ENCODE results near the gene DAPK2. TPM values are rescaled to one million over a fixed set of nuclear protein-coding genes. Genes with fewer than 3 reads are reported as not detected.

Gene DAPK2
- total and polyA plus RNA-seq, 2 of the 13 experiments (the other 11 are each of a cell fraction or from before 2014, with no cell fraction given), result 0.33 to 0.63 TPM

DNA sequence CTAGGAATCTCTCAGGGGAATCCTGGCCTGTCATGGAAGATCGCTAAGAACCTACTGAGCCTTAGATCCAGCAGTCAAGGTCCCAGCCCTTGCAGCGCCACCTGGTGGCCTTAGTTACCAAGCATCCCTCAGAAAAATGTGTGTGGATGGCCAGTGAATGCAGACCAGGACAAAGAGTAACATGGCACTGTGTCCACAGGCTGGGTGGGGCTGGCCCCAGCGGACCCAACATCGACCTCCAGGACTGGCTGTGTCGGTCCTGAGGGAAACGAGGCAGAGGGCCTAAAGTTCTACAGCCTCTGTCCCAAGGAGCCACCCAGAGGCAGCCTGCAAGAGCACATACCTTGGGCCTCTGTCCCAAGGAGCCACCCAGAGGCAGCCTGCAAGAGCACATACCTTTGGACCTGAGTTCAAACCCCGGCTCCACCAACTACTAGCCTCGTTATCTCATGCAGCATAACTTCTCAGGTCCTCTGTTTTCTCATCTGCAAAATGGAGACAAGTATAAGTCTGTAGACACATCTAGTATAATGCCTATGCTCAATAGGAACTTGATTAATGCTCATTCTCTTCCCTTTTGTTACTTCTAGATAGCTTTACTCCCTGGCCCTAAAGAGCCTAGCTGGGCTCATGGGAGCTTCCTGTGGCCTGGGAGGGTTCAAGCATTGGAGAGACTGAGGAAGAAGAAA is 155.1 kb downstream of the DAPK2 start (continued):
- TF ChIP-seq NR1H2 (CRISPR knock-in tag; IDR thresholded peaks at IDR 0.05; ENCODE audit: borderline replicate concordance, low read depth), result no peak
- no peak for TF ChIP-seq ZFP62 (CRISPR knock-in tag; IDR thresholded peaks at IDR 0.05)
- TF ChIP-seq, protein P1, sequence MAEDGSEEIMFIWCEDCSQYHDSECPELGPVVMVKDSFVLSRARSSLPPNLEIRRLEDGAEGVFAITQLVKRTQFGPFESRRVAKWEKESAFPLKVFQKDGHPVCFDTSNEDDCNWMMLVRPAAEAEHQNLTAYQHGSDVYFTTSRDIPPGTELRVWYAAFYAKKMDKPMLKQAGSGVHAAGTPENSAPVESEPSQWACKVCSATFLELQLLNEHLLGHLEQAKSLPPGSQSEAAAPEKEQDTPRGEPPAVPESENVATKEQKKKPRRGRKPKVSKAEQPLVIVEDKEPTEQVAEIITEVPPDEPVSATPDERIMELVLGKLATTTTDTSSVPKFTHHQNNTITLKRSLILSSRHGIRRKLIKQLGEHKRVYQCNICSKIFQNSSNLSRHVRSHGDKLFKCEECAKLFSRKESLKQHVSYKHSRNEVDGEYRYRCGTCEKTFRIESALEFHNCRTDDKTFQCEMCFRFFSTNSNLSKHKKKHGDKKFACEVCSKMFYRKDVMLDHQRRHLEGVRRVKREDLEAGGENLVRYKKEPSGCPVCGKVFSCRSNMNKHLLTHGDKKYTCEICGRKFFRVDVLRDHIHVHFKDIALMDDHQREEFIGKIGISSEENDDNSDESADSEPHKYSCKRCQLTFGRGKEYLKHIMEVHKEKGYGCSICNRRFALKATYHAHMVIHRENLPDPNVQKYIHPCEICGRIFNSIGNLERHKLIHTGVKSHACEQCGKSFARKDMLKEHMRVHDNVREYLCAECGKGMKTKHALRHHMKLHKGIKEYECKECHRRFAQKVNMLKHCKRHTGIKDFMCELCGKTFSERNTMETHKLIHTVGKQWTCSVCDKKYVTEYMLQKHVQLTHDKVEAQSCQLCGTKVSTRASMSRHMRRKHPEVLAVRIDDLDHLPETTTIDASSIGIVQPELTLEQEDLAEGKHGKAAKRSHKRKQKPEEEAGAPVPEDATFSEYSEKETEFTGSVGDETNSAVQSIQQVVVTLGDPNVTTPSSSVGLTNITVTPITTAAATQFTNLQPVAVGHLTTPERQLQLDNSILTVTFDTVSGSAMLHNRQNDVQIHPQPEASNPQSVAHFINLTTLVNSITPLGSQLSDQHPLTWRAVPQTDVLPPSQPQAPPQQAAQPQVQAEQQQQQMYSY (CRISPR knock-in tag; IDR thresholded peaks at IDR 0.05), result no peak
- TF ChIP-seq, protein P2, sequence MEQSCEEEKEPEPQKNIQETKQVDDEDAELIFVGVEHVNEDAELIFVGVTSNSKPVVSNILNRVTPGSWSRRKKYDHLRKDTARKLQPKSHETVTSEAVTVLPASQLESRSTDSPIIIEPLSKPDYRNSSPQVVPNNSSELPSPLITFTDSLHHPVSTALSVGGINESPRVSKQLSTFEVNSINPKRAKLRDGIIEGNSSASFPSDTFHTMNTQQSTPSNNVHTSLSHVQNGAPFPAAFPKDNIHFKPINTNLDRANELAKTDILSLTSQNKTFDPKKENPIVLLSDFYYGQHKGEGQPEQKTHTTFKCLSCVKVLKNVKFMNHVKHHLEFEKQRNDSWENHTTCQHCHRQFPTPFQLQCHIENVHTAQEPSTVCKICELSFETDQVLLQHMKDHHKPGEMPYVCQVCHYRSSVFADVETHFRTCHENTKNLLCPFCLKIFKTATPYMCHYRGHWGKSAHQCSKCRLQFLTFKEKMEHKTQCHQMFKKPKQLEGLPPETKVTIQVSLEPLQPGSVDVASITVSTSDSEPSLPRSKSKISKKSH (CRISPR knock-in tag; IDR thresholded peaks at IDR 0.05; ENCODE audit: borderline replicate concordance), result no peak
- no peak for TF ChIP-seq HMG20B (CRISPR knock-in tag; conservative IDR thresholded peaks at IDR 0.05)
- no peak for TF ChIP-seq ZBTB3 (CRISPR knock-in tag; IDR thresholded peaks at IDR 0.05; ENCODE audit: borderline replicate concordance, low read depth)
- no peak for TF ChIP-seq ZNF17 (CRISPR knock-in tag; IDR thresholded peaks at IDR 0.05)
- peak; percentile 67 for TF ChIP-seq PHF5A (CRISPR knock-in tag; IDR thresholded peaks at IDR 0.05; ENCODE audit: low read depth, unreplicated experiment)
- no peak for TF ChIP-seq ZNF776 (CRISPR knock-in tag; IDR thresholded peaks at IDR 0.05)
- TF ChIP-seq SRF (IDR thresholded peaks at IDR 0.05; ENCODE audit: low read depth, low read length), result no peak
- peak; percentile 94 for TF ChIP-seq ZNF205 (CRISPR knock-in tag; IDR thresholded peaks at IDR 0.05)
- TF ChIP-seq, protein P3, sequence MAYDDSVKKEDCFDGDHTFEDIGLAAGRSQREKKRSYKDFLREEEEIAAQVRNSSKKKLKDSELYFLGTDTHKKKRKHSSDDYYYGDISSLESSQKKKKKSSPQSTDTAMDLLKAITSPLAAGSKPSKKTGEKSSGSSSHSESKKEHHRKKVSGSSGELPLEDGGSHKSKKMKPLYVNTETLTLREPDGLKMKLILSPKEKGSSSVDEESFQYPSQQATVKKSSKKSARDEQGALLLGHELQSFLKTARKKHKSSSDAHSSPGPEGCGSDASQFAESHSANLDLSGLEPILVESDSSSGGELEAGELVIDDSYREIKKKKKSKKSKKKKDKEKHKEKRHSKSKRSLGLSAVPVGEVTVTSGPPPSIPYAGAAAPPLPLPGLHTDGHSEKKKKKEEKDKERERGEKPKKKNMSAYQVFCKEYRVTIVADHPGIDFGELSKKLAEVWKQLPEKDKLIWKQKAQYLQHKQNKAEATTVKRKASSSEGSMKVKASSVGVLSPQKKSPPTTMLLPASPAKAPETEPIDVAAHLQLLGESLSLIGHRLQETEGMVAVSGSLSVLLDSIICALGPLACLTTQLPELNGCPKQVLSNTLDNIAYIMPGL (CRISPR knock-in tag; IDR thresholded peaks at IDR 0.05; ENCODE audit: borderline replicate concordance in 1 of 2, low read depth in 1 of 2), result peak; percentile 65; a peak in 2 of 4 replicates
- TF ChIP-seq KAT7 (CRISPR knock-in tag; IDR thresholded peaks at IDR 0.05; ENCODE audit: borderline replicate concordance), result no peak
- no peak for TF ChIP-seq MEIS2 (CRISPR knock-in tag; IDR thresholded peaks at IDR 0.05)
- no peak; the same call in 1 of the 2 replicates for TF ChIP-seq RXRA (CRISPR knock-in tag; IDR thresholded peaks at IDR 0.05)
- TF ChIP-seq ZNF12 (CRISPR knock-in tag; IDR thresholded peaks at IDR 0.05), result no peak
- TF ChIP-seq ZKSCAN8 (CRISPR knock-in tag; IDR thresholded peaks at IDR 0.05; ENCODE audit: borderline replicate concordance), result no peak
- TF ChIP-seq, protein P4, sequence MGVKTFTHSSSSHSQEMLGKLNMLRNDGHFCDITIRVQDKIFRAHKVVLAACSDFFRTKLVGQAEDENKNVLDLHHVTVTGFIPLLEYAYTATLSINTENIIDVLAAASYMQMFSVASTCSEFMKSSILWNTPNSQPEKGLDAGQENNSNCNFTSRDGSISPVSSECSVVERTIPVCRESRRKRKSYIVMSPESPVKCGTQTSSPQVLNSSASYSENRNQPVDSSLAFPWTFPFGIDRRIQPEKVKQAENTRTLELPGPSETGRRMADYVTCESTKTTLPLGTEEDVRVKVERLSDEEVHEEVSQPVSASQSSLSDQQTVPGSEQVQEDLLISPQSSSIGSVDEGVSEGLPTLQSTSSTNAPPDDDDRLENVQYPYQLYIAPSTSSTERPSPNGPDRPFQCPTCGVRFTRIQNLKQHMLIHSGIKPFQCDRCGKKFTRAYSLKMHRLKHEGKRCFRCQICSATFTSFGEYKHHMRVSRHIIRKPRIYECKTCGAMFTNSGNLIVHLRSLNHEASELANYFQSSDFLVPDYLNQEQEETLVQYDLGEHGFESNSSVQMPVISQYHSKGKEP (CRISPR knock-in tag; IDR thresholded peaks at IDR 0.05), result no peak
- TF ChIP-seq ZNF674 (CRISPR knock-in tag; IDR thresholded peaks at IDR 0.05; ENCODE audit: low read depth), result no peak
- TF ChIP-seq HNRNPH1 (optimal IDR thresholded peaks at IDR 0.05; ENCODE audit: low read depth, low read length), result no peak
- no peak for TF ChIP-seq TBX2 (CRISPR knock-in tag; IDR thresholded peaks at IDR 0.05; ENCODE audit: borderline replicate concordance)
- no peak for TF ChIP-seq HDAC6 (IDR thresholded peaks at IDR 0.05; ENCODE audit: low read depth, low read length)

Data from HepG2 (cell line).